ENCODE results near the gene RAB33A.

Gene RAB33A

DNA sequence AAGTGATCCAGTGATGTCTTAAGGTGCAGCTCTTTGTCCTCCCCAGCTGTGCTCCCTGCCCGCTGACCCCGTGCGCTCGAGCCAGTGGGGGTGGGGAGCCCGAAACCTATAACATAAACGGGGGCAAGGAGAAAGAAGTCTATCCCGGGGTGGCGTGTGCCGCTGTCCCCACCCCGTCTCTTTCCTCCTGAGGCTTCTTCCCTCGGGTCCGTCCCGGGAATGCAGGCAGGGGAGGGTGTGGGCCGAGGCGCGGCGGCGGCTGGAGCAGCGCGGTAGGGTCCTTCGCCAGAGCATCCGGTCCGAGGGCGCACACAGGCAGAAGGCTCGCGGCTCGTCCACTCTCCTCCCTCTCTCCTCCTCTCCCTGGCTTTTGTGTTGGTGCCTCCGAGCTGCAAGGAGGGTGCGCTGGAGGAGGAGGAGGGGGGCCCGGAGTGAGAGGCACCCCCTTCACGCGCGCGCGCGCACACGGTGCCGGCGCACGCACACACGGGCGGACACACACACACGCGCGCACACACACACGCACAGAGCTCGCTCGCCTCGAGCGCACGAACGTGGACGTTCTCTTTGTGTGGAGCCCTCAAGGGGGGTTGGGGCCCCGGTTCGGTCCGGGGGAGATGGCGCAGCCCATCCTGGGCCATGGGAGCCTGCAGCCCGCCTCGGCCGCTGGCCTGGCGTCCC lies at the start of gene RAB33A:
Gene RAB33A (plus strand): TSS at position 517 of the 681 bp plus-strand sequence. CDS start 101 bp downstream, at position 618.
- peak; percentile 37 for DNase-seq

DNA sequence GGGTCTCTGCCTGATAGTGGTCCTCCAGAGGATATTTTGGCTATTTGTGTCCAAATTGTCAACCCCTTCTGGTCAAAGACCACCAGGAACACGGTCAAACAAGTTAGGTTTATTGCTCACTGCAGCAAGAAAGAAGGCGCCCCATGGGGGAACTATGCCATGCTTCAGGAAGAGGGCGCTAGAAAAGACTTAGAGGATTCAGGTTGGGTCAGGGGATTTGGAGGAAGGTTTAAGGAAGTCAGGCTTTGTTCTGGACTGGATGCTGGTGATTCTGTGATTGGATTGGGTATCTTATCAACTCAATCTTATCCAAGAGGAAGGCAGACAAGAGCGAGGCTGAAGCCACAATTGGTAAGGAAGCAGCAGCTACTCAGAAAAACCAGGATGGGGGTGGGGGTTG lies 47.2 kb upstream of the RAB33A start:
- DNase-seq = no peak

DNA sequence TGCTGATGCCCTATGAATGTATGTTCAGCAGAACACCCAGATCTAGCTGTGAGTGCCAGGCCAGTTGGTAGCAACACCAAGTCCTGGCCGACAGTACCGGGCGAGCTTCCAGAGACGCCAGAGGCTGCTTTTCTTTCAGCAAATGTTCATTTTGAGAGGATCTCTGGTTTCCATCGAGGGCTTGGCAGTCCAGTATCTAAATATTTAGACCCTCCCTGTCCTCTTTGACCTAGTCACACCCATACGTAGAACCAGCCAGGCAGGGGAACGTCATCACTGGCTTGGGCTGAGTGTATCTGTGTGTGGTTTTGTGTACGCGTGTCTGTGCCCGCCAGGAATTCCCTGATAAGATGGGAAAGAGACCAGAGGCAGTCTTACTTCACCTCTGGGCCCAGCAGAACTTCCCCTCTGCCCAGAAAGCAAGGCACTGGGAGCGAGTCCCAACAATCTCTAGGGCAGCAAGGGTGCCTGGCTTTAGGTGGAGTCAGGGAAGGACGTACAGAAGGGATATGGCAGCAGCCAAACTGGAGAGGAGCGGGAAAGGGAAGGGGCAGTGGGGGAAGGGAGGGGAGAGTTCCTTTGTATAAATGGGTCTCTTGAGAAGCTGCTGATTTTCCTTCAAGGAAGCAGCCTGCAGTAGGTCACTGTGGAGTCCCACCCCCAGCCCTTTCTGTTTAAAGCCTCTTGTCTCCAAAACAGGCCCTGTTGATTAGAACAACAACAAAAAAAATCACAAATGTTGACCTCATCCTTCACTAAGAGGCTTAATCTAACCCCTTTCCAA lies 46.5 kb upstream of the RAB33A start:
- DNase-seq = no peak

DNA sequence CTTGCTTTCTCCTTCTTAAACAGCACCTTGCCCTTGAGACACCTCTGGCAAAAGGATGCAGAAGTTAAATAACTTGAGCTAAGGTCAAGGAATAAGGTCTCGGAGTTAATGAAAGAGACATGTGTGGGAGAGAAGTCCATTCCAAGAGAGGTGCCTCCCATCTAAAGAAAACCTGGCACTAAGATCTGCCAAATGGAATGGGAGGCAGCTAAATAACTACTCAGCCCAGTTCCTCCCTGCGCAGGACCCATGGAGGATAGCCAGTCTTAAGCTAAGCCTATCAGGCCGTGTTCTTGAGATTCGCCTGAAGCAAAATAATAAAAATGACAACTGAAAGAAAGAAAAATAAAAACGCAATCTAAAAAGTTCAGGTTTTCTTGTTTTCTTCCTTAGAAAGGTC lies 40.8 kb upstream of the RAB33A start:
- DNase-seq = no peak

DNA sequence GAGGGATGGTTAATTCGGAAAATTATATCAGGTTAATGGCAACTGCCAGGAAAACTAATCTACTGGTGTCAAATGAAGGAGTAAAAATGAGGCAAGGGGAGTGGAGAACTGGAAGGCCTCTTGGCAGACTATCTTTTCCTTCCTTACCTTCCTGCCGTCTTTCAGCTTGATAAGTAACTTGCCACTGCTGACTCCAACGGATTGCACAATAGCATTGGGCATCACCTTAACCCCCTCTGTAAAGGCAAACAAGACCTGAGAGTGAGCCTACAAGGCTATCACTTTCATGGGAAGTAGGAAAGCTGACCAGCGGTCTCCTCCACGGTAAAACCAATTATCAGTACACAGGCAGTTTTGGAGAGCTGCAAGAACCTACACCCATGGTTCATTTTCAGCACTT lies 35.3 kb upstream of the RAB33A start:
- DNase-seq = no peak

DNA sequence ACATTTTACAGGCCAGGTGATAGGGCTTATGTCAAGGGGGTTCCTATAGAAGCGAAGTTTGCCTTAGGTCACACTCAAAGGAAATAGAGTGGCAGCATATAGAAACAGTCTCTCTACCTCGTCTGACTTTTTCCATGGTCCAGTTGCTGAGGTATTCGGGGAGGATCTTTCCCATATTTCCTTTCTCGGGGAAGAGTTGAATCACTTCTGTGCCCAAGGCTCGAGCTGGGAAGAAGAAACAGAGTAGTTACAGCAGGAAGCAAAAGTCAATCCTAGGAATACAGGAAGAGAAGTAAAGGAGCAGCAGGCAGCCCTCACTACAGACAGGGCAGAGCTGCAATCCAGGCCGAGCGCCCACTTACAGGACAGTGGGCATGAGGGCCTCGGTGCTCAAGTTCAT lies 34.8 kb upstream of the RAB33A start:
- DNase-seq = no peak

DNA sequence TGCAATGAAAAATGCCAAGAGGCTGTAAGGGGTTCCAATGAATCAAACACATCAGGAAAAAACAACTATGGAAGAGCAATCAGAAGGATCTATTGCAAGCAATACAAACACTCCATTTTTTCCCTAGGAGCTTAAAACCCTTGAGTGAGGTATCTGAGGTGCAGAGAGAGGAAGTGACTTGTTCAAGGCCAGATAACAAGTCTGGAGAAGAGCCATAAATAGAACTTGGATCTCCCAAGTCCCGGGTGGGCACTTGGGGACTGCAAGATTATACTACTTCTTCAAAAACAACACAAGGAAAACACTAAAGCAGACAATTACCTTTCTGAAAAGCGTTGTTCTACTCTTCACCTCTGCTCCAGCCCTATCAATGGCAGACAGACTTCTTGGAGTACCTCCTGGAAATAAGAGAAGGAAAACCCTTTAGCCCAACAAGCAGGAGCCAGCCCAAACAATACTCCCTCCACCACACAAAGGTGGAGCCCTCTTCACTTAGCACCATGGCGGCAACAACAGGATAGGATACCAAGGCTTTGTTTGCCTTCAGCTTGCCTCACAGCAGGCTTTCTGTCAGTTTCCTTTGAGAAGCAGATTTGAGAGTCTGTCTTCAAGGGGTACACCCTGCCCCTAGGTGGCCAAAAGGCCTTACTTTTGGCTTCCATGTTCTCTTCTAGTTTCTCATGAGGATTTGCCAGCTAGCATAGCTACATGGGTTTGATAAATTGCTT lies 32.1 kb upstream of the RAB33A start:
- DNase-seq = no peak

DNA sequence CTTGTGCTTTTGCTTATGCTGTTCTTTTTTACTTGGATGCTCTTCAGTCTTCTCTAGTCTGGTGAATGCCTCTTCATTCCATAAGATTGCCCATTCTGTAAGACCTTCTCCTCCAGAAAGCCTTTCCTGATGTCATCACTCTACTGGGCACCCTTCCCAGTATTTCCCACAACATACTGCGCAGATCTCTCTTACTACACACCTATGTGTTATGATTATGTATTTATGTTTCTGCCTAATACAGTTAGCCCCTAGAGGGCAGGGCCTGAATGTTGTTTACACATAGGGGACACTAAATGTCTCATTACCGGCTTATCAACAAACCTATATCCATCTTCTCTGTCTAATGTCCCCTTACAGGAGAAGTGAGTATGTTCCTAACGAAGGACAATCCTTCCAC lies 27.3 kb upstream of the RAB33A start:
- no peak for DNase-seq

DNA sequence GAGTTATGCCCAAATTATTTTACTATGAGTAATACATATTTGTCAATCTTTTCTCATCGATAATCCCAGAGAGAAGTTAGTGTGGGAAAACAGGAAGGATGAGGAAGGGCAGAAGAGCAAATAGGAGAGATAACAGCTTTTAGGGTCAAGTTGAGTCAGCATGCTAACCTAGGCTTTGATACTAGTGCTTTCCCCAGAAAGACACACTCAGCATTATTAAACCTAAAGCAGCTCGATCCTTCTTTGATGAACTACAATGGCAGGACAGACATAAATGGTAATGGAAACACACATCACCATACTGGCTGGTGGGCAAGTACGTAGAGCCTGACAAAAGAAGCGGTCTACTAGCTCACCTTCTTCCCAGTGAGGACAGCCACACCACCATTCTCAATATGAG lies 26.6 kb upstream of the RAB33A start:
- DNase-seq = no peak

DNA sequence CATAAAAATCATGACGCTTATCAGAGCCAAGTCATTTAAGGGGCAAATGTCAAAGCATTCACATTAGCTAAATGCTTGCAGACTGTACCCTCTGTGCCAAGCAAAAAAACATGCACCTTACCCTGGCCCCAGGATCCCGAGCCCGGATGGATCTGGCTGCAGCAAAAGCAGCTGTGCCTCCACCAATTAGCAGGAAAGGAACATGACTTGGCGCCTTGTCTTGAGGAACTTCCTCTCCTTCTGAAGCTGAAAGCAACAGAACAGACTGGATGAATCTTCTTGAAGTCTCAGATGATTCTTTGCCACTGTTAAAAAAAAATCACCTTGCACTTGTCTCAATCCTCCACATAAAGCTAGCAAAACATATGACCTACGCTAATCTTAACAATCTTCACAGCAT lies 24.1 kb upstream of the RAB33A start:
- no peak for DNase-seq

DNA sequence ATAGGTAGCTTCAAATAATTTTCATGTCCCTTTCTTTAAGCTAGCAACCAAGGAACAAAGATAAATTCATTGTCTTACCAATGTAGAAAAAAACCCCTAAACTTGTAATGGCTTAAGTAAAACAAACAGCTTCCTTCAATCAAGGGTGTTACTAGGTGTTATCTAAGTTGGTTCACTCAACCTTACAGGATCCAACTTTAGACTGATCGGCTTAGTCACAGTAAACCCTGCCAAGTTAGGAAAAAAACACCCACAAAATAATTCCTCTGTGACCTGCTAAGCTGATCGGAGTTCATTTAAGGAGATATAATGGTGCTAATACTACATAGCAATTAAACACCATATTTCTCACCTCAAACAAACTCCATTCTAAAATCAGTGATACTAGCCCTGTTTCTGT lies 16.2 kb upstream of the RAB33A start:
- no peak for DNase-seq

DNA sequence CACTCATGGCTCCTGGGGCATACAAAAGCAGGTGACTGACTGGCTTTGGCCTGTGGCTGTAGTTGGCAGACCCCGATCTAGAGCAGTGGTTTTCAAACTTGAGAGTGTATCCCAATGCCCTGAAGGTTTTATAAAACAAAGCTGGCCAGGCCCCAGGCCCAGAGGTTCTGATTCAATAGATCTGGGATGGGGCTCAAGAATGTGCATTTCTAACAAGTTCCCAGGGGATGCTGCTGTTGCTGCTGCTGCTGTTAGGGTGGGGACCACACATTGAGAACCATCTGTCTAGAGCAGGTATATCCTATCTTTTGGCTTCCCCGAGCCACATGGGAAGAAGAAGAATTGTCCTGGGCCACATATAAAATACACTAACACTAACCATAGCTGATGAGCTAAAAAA lies 13.5 kb upstream of the RAB33A start:
- DNase-seq = peak; percentile 65

DNA sequence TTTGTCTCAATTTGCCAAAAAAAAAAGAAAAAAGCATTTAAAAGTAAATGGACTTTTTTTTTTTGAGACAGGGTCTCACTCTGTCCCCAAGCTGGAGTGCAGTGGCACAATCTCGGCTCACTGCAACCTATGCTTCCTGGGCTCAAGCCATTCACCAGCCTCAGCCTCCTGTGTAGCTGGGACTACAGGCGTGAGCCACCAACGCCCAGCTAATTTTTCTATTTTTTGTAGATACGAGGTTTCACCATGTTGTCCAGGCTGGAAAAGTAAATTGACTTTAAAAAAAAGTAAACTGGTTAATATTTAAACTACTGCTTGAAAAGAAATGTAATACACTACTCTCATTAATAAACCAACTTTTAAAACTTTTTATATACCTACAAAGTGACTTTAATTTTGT lies 12.0 kb upstream of the RAB33A start:
- no peak for DNase-seq

DNA sequence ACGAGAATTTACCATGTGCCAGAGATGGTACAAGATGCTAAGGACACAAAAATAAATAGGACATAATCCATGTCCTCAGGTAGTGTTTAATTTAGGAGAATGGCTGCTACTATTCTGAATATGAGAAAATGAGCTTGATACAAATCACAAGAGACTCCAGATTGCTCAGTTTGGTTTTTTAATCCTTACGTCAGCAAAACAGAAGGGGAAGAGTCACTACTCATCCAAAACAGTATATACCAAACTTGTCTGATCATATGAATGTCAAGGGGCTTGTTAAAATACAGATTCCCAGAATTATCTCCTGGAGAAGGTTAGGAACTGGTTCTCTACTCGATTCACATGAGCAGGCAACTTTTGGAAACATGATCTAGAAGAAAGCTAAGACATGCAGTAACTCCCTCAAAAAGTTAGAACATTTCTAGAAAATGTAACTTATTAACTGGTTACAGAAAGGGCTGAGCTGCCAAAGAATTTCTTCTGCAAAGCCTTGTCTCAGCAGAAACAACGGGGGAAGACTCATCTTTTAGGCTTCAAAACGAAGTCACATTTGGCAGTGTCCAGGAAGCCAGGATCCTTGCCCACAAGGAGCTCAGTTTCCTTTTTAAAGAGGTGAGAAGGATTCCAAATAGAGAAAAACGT lies 9.5 kb upstream of the RAB33A start:
- no peak for DNase-seq

DNA sequence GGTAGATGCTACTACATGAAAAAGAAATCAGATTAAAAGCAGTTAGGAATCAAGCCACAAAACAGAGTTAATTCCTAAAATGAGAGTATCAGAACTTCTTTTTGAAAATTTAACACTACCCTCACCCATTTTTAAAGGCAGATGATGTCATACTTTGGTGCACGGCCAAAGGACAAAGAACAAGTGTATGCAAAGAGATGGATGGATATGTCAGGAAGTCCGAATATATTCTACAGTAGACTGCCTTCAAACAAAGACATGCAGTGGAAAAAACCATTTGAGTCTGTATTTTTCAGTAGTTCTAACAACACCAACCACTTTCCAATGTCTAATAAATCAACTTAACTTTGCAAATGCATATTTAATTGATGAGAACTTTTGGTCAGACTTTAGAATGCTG lies 8.4 kb upstream of the RAB33A start:
- DNase-seq = no peak

DNA sequence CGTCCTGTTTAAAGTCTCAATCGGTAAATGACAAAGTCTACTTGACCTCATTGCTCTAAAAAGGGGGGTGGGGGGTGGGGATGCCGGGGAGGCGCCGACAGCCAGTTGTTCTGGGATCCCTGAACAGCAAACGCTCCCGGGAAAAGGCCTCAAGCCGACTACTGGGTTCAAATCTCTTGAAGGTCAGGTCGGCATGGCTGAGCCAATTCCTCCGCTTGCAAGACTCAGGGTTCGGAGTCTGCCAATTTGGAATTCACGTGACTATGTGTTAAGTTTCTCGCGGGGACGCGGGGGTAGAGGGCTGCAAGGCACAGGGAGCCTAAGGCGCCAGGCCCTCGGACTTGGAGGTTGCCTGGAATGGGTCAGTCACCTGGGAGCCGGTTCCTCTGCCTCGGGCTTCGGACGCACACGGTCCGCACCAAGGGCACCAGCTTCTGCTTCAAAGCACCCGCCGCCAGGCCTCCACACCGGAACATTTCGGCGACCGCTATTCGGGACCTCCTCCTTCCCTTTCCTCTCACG lies 6.5 kb upstream of the RAB33A start:
- peak; percentile 39 for DNase-seq

DNA sequence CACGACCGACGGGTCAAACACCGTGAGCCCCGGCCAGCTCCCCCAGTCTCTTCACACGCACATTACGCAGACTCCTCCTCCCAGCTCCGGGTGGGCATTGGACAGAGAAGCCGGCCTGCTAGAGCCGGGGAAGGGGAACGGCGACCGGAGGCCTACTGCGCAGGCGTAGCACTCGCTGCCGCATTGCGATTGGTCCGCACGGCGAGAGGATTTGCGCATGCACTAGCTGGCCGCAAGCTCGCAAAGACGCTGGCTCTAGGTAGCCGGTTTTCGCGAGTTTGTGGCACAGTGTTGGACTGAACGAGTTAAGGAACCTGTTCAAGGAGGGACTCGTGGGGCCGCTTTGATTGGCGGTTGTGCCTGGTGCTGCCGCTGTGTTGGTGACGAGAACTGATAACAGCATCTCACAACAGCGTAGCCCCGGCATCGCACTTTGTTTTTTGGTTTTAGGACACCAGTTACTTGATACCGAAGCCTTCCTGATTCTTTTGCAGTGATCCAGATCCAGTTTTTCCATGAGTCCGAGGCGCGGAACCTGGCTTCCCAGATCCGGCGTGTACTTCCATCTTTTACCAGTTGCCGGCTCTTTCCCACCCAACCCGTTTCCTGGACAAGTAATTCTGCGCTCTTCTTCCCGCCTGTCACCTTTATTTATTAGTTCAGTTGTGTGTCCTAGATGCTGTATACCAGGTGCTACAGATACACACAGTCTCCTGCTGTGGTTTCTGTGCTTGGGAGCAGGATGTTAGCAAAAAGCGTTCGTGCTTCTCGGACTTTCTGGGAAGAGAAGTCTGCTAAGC lies 5.9 kb upstream of the RAB33A start, which contains the start of gene AIFM1:
Gene AIFM1 (minus strand): TSS at position 139 of the 800 bp plus-strand sequence. CDS start 185 bp downstream, outside the sequence.
- peak; percentile 92 for DNase-seq

DNA sequence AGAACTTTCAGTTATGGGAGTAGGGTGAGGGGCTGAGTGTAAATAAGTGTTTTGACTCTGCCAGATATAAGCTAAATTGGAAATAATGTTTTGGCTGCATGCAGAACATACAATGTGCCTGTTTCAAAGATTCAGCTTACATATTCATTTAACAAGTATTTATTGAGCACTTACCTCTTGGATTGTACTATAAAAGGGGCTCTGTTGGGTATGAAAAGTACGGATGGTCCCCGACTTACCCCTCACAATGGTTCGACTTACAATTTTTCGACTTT lies 5.3 kb upstream of the RAB33A start:
- DNase-seq = no peak

DNA sequence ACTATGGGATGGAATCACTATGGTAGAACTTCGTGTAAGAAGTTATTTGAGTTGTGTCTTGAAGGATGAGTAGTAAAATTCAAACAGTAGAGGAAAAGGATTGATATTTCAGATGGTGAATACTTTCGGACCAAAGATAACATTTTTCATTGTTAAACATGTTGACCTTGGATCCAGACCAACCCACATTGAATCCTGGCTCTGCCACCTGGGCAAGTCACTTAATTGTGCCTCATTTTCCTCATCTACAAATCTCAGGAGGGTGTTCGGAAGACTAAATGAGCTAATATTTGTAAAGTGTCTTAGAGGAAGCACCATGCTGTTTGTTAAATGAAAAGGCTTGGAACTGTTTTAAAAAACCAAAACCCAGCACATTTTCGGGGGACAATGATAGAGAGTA lies 4.7 kb upstream of the RAB33A start:
- DNase-seq = no peak

DNA sequence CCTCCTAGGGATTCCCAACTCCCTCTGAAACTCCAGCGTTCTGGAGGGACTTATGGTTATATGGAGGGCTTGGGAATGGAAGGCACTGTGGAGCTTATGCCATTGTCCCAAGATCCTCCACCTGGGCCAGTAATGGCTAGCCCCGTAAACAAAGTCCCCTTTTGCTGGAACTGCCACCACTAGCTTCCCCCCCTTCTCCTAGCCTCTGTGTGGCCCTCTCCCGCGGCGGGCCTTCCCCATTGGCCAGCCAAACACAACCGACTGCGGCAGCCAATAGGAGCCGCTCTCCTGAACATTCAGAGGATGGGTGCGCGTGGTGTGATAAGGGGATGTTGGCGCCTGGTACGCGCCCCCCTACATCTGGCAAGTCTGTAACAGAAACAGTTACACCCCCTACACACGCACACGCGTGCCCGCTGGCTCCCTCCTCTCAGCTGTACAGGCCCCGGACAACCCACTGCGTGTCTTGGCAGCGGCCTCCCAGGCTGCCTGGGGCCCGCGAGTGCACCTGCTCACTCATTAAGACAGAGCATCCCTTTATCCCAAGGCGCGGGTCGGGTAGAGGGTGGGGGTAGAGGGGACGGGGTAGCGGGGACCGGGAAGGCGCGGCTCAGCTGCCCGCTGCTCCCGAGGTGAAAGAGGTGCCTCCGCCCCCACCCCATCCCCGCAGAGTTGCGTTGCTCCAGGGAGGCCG lies 863 bp upstream of the RAB33A start:
- peak; percentile 84 for DNase-seq

DNA sequence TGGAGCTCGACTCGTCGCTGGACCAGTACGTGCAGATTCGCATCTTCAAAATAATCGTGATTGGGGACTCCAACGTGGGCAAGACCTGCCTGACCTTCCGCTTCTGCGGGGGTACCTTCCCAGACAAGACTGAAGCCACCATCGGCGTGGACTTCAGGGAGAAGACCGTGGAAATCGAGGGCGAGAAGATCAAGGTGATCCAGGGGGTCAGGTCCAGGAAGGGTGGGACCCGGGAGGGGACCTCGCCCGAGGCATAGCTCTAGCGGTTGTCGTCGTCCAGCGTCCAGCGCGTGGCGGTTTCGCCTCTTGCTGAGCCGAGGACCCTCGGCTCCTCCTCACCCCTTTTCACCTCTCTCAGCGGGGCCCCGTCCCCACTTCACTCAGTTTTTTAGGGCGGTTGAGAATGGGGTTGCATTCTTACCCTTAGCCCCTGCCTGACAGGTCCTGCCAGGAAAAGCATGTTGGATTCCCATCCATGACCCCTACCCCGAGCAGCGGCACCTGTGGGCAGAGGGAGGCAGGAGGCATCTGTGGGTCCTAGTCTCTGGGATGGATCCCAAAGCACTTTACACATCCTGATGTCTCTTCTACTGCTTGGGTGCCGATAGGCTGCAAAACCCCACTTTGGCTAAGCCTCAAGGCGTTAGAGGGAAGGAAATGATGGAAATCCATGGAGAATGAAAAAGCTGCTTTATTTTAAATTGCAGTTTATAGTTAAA lies 524 bp downstream of the RAB33A start:
- DNase-seq = no peak

Measured in NCI-H2171 treated with DMSO at 0.1 percent for 48 hours (cell line).